Stimulated activated CD4-positive, alpha-beta T cell treated with anti-CD3 and anti-CD28 coated beads, Interleukin-1b, Interleukin-23, amount 100 ng/mL, for 24 hours (primary cell): ENCODE data around the gene OPCML.

Experiments
- DNase-seq, 4 experiments: peaks; one replicate each; pipeline ENCODE4 v3.0.0-alpha.2; 2020; ENCODE audit warnings: low read depth in 4 of 4, low spot score in 1 of 4

OPCML gene

DNA sequence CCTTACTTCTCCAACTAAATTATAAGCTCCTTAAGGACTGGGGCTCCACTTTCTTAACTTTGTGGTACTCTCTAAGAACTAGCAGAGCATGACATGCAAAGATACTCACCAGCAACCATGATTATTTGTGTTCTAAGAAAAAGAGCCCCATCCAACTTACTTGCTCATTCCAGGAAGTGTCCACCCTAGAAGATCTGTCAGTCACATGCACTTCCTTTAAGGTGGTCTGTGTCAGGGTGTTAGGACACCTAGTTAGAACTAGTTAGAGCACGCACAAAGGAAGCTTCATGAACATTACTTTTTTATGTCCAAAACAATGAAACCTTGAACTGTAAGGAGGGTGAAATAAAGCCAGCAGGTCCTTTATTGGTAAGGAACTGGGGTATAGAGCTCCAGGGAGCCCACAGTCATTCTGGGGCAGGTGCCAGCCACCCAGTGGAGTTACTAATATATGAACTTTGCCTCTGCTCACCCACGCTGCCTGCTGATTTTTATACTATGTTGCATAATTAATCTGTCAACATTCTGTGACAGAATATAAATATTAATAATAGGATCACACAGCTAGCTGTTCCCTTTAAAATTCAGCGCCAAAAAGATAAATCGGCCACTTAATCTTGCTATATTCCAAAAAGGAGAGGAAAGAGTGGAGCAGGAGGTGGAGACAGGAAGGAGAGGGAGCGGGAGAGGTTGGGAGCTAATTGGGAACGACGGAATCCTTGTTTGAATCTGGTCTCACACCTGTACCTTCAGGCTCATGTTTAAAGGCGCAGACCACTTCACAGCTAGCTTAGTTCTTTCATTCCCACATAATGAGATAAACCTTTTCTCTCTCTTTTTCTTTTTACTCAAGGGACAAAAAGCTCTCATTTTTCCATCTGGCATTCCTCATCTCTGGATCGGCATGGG, 755.0 kb downstream of the OPCML start:
- DNase-seq: no peak

DNA sequence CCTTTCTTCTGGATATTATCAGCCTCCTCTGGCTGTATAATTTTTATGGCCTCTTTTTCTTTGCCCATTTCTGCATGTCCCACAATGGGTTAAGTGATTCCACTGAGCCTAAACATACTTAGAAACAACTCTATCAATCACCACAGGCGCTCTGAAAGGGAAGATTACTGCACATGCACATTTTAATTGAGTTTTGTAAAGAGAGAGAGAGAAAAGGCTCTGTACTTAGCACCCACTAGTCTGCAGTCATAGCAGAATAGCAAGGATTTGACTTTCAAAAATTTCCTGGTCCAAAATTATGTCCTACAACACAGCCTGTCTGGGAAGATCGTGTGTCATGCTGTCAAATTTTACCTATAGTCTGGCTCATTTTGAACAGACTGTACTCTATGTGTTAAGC, 758.5 kb downstream of the OPCML start:
- no peak for DNase-seq

DNA sequence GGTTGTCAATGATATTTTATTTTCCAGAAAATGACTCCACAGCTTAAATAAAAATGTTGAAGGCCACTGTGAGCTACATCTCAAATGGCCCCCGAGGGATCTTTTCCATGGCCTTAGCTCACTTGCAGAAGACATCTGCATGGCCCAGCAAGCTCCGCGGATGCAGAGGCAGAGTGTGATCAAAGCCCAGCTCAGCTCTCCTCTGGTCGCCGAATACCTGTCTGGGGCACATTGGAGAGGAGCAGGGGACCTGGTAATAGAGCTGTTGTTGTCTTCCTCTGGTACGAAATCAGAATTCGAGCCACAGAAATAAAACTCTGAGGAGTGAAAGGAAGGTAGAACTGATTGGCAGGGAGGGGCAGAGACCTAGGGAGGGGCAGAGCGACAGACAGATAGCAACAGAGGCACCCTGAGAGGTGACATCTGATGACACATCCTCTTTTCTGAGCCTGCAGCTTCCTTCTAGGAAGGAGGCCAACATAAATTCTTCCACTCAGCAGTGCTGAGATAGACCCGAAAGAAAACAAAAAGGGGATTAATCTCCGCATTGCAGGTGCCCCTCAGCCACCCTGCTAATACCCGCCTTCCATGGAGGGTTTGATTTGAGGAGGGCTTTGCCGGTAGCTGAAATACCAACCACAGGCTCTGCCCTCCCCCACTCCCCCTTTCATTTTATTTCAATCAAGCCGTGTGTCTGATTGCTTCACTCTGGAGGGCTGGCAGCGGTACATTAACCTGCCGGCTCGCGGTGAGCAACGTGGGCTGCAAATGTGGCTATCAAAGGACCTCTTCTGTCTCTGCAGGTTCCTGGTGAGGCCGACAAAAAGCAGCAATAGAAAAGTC, 759.4 kb downstream of the OPCML start:
- DNase-seq: no peak

DNA sequence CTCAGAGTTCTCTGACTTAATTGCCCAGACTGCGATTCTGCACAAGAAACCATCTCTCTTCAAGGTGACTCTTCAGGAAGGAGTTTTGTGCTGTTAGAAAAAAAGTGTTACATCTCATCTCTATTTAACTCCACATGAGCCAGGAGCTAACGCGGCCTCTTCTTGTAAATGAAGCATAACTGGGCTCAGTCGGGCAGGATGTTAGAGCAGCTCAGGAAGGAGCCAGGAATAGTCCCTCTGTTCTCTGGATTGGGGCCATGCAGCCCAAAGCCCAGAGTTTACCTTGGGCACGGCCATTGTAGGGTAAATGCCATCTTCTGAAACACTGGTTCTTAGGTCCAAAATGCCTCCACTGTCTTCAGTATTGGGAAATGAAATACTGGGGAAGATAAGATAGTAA, 760.6 kb downstream of the OPCML start:
- DNase-seq: no peak

DNA sequence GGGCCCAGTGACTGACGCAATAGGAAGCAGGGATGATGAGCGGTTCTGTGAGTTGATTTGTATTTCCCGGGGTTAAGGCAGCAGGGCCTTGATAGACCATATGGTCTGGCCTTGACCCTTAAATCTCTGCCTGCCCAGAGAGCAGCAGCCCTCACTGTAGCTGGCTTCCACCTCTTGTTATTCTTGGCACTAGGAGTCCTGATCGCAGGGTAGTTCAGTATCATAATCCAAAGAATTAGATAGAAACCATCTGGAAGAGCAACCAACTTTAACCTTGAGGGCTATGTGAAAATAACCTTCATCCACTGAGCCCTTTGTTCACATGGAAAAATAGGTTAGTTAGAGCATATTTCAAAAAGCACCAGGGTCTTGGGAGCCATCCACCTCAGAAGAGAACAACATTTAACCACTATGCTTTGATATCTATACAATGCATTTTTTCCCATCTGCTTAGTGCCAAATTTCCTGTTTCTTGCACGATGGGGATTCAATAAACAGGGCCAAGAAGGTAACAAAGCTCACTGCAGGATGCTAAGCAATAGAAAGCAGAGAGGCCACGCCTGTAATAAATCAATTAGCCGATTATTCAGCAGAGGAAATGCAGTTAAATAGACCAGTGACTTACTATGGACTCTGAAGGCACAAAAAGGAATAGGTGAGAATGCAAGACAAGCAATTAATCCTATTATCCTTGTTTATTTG, 761.3 kb downstream of the OPCML start:
- DNase-seq: no peak

DNA sequence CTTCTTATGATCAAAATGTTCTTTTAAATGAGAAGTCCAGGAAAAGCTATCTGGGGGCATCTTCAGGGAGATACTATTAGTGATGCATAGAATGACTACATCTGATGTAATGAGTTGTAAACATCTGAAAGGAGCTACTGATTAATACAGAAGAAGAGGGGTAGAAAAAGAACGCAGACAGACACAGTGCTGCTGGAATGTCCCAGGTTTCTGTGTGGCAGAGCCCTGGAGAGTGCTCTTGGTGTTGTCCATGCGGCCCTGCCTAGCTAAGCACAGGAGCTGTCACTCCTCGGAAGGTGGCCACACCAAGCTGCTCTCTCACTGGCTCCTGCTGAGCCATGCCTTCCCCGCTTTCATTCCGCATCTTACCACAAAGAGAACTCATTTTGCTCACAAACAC, 768.8 kb downstream of the OPCML start:
- DNase-seq: no peak

DNA sequence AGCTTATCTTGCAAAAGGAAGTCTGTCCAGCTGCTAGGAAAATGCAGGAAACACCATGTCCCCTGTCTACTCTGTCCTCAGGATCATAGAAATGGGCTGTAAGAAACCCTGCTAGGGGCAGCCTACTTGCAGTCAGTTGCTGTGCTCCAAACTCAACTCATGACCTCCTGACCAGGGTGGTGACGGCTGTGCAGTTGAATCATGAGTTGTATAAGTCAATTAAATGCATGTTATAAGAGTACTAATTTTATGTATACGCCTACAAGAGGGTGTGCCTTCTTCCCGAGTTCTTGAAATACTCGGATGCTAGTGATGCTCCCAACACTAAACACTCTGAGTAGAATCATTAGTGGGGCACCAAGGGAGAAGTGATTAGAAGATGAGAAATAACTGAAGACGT, 776.4 kb downstream of the OPCML start:
- DNase-seq: no peak

DNA sequence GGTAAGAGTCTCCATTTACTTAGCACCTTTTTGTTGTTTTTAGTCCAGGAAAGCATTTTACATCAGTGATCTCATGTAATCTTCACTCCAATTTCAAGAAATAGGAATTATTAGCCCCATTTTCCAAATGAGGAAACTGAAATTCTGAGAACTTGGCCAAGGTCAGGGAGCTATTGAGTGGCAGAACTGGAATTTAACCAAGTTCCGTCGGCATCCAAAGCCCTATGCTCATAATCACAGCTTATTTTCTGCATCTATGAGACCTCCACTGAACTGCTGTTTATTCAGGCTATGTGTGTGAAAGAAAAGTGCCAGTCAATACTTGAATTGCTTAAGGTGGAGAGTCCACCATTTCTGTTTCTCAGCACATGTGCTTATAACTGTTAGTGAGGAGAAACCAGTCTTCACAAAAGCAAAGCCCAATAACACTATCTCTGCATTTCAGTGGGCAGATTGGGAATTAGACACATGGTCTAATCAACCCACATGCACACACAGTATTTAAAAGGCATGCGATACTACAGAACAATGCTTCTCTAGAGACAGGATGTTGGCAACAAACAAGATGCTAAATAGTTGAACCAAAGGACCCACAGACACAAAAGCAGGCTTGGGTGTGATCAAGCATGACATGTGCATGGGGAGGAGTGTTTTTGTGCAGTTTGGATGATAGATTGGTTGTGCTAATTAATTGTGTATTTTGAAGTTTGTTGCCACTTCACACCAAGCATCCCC, 780.6 kb downstream of the OPCML start:
- no peak for DNase-seq

DNA sequence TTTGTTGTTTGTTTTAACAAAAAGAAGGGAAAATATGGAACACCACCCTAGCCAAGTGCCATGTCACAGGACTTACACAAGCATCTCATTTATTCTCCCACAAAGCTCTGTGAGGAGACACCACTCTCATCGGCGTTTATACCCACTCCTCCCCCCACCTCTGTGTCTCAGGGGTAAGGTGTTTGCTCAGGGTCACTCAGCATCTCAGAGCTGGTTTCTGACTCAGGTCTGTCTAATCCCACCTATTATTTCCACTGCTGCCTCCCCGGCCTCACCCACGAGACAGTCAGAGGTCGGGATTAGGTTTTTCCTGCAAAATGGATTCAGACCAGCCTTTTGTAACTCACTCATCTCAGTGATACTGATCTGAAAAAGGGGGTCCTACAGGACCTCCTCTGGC, 786.0 kb downstream of the OPCML start:
- DNase-seq: no peak

DNA sequence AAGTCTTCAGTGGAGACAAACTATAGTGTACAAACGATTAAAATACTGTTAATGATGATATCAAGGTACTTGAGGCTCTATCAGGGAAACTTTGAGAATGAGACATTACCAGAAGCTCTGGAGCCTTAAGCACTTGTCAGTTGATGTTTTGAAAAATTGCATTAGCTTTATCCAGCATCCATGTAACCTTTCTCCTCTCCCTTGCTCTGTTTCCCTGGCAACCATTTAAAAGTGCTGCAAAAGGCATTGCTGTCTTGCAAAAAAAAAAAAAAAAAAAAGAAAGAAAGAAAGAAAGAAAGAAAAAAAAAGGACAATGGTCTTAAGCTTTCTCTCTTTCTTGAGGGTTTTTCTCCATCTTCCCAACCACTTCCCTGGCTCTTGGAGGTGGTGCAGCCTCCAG, 787.0 kb downstream of the OPCML start:
- DNase-seq: no peak

DNA sequence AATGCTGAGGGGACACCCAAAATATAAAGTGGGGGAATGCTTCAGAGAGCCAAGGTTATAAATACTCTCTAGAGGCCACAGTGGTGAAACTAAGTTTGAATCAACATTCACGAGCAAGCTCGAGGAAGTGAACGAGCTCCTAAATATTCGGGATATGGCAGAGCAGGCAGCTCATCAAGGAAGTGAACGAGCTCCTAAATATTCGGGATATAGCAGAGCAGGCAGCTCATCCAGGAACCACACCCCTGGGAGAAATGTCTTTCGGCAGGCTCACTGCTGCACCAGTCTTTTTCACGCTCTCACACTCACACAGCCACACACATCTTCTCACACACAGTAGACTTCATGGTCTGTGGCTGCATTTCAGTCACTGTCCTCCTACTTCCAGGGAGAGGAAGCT, 787.5 kb downstream of the OPCML start:
- DNase-seq: no peak

DNA sequence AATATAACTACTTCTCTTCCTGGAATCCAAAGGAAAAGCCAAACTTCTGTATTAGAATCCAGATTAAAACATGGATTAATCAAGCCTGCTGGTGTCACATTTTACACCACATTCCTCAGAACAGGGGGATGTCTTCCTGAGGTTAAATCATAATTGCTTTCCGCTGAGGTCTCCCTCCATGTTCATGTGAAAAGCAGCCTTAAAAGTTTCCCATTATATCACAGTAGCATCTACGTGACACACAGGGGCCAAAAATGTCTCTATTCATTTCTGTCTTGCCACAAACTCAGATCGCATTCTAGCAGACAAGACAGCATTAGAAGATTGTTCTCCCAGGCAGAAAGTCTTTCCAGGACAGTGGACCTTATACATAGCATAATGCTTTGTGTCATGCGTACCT, 788.7 kb downstream of the OPCML start:
- DNase-seq: no peak

DNA sequence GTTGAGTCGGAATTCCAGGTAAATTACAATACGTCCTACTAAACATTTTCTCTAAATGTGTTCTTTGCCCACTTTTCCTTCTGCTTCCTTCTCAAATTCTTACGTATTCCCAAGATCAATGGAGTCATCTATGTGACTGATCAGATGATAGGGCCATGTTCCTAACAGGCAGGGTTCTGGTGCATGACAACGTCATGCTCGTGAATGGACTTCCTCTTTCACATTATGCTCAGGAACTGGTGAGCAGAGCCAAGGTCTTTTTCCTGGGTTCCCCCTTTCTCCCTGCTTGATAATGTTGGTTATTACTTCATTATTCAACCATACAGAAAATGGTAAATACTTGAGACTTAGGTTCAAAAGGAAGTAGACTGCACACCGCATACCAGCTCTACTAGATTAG, 789.4 kb downstream of the OPCML start:
- DNase-seq: no peak

DNA sequence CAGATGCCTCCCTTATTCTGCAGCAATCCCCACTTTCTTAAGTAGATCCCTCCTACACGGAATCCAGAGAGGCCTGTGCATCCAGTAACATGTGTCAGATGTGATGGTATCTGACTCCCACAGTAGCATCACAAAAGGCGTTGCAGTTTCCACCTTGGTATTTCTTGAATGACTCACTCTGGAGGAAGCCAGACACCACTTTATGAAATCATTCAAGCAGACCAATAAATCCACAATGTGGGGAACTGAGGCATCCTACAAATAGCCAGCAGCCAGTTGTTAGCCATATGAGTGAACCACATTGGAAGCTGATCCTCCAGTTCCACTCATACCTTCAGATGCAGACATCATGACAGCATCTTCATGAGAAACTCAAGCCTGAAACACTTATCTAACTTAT, 798.1 kb downstream of the OPCML start:
- no peak for DNase-seq

DNA sequence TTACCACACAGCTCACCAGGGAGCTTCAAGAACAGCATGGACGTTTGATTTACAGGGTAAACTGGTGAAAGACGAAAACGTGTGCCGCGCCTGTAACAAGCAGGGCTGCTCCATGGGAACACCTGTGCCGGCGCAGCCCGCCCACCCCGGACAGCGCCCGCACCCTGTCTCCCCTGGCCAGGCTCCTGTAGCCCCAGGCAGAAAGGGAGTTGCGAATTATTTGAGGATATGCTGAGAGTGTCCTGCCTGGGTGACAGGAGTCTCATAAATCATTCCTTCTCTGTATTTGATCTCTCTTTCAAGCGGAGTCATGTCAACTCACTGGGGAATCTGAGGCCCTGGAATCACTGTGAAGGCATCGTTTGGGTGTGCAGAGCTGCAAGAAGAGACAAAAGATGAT, 804.3 kb downstream of the OPCML start:
- no peak for DNase-seq

DNA sequence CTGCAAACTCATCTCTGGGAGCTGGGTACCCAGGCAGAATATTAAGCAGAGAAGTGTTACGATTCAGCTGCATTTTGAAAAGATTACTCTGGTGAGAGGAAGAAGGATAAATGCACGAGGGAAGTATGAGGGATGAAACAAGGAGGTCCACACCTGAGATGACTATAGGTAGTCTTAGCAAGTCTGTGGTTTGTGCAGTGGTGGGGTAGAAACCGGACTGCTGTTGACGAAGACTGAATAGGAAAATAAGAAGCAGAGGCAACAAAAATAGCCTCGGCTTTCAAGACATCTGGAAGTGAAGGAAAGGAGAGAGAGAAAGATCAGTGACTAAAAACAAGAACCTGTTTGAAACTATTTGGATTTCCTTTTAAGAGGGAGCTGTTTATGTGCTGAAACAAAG, 810.8 kb downstream of the OPCML start:
- DNase-seq: no peak

DNA sequence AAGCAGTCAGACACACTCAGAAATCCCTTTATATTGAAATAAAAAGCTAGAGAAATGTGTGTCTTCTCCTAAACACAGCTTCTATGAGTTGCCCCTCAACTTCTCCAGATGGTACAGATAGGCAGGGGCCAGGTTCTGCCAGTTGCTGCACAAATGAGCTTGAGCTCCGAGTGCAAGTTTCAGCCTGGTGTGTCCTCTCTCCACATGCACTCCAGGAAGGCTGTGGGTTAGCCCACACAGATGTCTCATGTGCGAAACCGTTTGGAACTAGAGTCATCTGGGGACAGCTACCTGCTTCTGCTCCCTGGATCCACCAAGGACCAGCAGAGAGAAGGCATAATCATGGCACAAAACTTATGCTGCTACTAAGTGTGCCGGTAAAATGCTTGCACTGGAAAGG, 812.6 kb downstream of the OPCML start:
- DNase-seq: no peak

DNA sequence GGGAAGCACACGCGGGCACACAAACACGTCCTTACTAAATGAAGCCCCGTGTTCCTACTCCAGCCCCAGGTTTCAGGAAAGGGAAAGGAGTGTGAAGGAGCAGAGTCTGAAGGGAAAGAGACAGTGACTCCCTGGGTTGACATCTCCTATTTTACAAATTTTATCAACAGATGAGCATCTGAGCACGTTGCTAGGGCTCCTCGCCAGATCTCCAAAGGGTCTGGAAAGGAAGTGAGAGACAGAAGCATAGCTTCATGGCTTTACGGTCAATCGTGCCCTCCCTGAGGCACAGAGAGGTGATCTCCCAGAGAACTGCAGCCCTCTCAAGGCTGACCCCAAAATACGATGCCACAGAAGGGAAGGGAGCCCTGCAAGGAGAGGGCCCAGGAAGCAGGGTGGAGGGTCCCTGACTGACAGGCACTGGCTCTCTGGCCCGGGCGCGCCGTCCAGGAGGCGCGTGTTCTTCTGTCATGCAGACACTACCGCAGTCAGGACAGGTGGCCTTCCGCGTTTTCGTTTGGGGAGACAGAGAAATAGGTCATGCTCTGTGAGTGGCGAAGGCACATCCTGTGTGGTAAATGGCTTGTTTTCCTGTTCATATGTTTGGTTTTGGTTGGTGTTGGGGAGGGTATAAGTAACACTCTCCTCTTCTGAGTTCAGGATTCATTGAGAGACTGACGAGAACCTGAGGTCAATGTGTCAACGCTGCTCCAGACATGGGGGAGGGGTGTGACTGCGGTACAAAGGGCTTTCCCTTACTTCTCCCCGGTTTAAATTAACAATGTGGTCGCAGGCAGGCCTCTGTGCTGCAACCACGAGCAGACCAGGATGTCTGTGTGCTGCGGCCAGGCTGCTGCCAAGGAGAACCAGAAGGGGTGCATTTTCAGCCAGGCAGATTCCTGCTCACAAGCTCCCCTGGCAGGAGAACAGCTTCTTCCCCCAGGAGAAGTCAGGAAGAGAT, 813.3 kb downstream of the OPCML start:
- DNase-seq: peak in 1 of 4 experiments; percentile 23

DNA sequence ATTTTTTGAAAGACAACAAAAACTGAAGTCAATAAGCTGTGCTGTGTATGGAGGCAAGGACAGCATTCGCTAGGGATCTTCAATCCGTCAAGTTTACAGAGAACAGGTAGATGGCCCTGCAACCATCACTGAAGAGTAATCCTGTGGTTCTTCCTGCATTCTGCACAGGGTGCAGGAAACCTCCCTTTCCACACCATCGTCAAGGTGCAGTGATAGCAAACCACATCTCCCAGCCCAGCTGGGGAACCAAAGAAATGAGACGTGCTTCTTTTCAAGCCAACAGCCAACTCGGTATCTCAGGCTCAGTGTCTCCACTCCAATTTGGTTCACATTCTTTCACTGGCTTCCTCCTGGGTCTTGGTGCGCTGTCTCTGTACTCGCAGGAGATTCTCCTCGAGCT, 814.5 kb downstream of the OPCML start:
- no peak for DNase-seq

DNA sequence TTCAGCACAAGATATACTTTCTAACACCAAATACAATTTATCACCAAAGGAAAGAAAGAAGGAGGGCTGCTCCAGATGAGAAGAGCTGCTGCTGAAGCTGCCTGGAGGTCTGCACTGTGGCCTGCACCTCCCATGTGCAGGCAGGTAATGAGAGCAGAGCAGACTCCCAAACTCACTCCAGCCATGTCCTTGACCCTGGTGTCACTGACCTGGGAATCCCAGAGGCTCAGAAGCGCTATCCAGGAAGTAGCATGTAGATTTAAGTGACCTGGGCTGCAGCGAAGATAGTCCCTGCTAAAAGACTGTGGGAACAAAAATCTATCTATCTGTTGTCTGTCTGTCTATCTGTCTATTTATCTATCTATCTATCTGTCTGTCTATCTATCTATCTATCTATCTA, 816.3 kb downstream of the OPCML start:
- DNase-seq: no peak
